ENCODE data around the gene GLYATL3.
A peak's percentile ranks its signal among the peaks of the same experiment; 100 is the strongest.
"Not testable (repeated sequence)": the region's sequence is repeated elsewhere in the genome, so short reads cannot be mapped to it uniquely, and the experiment has no call there.

The GLYATL3 gene

DNA sequence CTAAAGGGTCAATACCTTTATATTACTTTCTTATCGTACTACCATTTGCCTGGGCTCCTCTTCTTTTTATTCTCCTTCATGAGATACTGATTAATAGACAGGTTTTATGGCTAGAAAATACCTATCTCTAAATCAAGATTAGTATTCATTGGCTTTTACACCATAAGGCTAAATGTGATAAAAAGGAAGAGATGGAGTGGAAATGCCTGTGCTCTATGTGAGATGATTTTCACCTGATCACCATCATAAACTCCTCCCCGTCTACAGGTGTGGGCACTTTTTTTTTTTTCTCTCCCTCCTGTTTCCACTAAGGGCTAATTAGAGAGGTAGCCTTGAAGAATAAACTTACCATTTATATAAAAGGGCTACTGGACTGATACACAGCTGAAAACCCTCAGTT, at the start of gene GLYATL3:
GLYATL3 (plus strand) TSS at position 301 of the 400 bp plus-strand sequence. CDS start 12,068 bp downstream, outside the sequence.
- DNase-seq (ENCODE audit: low read depth): no peak

DNA sequence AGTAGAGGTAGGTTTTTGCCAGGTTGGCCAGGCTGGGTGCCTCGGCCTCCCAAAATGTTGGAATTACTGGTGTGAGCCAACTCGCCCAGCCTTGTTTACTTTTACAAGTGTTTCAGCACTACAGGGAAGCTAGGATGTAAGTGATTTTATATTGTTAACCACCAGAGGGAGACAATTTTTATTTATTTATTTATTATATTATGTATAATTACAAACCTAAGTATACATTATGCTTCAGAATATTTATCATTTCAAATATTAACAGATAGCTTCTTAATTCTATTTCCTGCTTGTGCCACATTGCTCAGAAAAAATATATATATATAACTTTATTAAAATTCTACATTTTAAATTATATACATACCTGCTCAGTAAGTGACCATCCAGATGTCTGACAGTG, 46.5 kb upstream of the GLYATL3 start:
- no peak for DNase-seq (ENCODE audit: low read depth)

DNA sequence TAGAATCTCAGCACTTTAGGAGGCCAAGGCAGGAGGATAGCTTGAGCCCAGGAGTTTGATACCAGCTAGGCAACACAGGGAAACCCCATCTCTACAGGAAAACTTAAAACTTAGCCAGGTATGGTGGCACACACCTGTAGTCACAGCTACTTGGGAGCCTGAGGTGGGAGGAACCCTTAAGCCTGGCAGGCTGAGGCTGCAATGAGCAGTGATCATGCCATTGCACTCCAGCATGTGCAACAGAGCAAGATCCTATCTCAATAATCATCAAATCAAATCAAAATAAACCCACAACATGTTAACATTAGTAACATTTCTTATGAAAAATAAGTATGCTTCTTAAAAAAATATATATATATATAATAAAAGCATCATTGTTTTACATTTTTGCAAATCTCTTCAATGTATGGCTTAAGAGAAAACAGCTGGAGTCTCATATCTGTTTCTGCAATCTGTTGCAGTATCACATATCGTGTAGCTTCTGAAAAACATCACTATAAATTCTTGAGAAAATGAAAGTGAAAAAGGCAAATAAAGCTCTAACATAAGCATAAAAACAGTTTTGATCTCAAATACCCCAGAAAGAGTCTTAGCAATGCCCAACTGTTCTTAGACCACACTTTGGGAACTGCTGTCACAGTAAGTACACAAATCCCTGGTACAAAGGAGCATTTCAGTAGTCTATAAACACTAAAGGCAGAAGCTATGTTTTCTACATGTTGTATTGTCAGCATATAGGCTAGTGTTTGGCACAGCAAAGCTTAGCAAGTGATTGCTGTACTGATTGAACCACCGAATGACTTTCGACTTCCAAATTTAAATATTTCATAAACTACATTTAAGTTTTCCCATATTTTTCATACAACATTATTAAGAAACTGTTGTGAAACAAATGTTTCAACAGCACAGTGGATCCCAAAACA, 44.7 kb upstream of the GLYATL3 start:
- DNase-seq (ENCODE audit: low read depth): no peak

DNA sequence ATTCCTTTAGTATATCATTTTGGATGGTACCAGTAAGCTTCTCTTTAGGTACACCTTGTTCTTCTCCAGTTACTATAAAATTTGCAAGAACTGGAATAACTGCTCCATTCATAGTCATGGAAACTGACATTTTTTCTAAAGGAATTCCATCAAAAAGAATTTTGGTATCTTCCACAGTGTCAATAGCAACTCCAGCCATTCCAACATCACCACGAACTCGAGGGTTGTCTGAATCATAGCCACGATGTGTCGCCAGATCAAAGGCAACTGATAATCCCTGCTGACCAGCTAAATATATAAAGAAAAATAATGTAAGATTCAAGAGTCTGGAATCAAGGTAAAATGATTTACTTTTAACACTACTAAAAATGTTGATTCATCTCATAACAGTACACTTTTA, 42.0 kb upstream of the GLYATL3 start:
- DNase-seq (ENCODE audit: low read depth): no peak

DNA sequence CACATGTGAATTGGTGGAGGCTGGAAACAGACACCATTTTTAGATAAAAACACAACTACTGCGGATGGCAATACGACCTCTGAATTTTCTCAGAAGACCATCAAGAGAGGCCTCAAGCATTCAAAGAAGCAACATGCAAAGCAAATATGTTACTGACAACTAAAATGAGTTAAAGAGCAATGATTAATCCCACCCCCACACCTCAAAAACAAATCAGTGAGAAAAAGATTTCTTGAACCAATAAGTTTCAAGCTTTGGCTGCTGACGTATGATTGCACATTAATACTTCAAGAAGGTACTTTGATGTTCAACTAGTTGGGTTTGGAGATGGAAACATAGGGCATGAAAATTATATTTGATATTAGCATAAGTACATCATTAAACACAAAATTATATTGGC, 37.7 kb upstream of the GLYATL3 start:
- DNase-seq (ENCODE audit: low read depth): no peak

DNA sequence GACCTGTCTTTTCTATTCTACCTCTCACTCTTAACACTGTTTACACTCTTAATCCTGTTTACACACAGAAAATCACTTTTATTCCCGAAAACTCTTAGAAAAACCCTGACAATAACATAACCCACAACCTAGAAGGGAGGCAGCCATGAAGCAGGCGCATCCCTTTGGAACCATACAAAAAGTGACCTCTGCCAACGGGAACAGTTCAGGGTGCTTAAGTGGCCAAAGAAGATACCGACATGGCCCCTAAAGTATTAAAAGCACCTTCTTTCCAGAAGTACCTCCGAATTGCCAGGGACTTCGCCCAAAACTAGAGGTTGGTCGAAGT, 37.2 kb upstream of the GLYATL3 start:
- DNase-seq (ENCODE audit: low read depth): no peak

DNA sequence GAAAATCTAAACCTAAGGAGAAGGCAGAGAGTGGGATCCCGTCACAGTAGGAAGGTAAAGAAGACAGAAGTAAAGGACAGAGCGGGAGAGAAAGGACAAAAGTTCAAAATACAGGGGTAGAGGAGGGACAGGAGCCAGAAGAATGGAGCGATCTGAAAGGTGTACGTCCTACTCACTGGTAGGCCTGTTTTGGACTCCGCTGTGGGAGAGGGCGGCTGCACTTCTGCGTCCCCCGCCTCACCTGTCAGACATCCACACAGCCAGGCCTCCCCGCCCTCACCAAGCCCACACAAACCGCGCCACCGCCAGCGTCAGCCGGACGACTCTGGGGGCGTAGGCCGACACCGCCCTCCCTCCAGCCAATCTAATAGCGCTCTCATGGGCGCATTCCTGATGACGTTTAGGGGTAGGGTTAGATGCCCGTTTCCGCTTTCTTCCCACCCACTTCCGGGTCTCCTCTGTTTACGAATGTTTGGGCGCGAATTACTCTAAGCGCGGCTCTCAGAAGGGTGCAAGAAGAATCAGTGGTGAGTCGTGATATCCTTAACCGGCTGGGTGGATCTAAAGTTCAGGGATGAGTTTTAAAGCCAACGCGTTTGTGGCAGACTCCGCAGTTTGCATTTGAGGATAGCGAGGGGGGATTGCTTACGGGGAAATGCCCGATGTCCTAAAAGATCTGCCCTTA, 36.7 kb upstream of the GLYATL3 start, which contains the start of the genes CENPQ and MMUT:
CENPQ (plus strand) TSS at position 444 of the 685 bp plus-strand sequence. CDS start 6,807 bp downstream, outside the sequence.
MMUT (minus strand) TSS at position 327 of the 685 bp plus-strand sequence. CDS start 3,787 bp downstream, outside the sequence.
- peak; percentile 72 for DNase-seq (ENCODE audit: low read depth)

DNA sequence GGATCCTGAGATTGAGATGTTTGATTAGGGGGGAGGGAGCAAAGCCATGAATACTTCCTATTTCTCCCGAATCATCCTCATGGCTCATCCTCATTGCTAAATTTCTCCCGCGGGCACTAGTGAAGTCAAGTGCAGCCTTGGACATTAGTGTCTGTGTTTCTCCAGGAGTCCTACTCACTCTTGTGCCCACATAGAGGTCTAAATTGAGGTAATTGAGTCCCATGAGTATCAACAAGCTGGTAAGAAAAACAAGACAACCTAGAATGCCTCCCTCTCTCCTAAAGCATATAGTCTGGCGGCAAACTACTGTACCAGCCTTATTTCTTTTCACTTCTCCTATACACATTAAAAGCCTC, 36.1 kb upstream of the GLYATL3 start:
- no peak for DNase-seq (ENCODE audit: low read depth)

DNA sequence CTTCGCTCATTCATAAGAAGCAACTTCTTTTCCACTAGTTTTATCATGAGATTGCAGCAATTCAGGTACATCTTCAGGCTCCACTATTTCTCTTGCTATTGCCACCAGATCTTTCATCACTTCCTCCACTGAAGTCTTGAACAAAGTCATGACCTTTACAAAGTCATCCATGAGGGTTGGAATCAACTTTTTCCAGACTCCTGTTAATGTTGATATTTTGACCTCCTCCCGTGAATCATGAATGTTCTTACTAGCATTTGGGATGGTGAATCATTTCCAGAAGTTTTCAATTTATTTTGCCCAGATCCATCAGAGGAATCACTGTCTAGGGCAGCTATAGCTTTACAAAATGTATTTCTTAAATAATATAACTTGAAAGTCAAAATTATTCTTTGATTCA, 35.0 kb upstream of the GLYATL3 start:
- DNase-seq (ENCODE audit: low read depth): no peak

DNA sequence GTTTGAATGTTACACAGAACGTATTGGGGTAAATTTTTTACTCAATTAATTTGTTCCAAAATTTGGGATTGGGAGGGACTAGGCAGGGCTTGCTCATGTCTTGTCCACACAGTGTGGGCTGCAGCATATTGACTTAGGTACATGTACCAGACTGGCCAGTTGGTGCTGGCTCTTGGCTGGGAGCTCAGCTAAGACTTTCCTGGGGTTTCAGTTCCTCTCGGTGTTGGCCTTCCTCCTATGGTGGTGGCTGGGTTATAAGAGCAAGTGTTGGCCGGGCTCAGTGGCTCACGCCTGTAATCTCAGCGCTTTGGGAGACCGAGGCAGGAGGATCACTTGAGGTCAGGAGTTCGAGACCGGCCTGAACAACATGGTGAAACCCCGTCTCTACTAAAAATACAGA, 31.7 kb upstream of the GLYATL3 start:
- no peak for DNase-seq (ENCODE audit: low read depth)

DNA sequence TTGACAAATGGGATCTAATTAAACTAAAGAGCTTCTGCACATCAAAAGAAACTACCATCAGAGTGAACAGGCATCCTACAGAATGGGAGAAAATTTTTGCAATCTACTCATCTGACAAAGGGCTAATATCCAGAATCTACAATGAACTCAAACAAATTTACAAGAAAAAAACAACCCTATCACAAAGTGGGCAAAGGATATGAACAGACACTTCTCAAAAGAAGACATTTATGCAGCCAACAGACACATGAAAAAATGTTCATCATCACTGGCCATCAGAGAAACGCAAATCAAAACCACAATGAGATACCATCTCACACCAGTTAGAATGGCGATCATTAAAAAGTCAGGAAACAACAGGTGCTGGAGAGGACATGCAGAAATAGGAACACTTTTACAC, 23.2 kb upstream of the GLYATL3 start:
- not testable (repeated sequence) for DNase-seq (ENCODE audit: low read depth)

DNA sequence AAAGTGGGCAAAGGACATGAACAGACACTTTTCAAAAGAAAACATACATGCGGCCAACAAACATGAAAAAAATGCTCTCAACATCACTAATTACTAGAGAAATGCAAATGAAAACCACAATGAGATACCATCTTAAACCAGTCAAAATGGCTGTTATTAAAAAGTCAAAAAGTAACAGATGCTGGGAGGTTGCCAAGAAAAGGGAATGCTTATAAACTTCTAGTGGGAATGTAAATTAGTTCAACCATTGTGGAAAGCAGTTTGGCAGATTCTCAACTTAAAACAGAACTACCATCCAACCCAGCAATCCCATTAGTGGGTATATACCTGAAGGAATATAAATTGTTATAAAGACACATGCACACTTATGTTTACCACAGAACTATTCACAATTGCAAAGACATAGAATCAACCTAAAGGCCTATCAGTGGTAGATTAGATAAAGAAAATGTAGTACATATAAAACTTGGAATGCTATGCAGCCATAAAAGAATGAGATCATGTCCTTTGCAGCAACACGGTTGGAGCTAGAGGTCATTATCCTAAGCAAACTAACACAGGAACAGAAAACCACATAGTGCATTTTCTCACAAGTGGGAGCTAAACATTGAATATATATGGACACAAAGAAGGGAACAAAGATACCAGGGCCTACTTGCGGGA, 20.3 kb upstream of the GLYATL3 start:
- DNase-seq (ENCODE audit: low read depth): no peak

DNA sequence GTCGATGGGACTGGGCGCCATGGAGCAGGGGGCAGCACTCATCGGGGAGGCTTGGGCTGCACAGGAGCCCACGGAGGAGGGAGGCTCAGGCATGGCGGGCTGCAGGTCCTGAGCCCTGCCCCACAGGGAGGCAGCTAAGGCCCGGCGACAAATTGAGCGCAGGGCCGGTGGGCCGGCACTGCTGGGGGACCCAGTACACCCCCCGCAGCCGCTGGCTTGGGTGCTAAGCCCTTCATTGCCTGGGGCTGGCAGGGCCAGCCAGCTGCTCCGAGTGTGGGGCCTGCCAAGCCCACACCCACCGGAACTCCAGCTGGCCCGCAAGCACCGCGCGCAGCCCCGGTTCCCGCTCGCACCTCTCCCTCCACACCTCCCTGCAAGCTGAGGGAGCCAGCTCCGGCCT, 17.9 kb upstream of the GLYATL3 start:
- not testable (repeated sequence) for DNase-seq (ENCODE audit: low read depth)

DNA sequence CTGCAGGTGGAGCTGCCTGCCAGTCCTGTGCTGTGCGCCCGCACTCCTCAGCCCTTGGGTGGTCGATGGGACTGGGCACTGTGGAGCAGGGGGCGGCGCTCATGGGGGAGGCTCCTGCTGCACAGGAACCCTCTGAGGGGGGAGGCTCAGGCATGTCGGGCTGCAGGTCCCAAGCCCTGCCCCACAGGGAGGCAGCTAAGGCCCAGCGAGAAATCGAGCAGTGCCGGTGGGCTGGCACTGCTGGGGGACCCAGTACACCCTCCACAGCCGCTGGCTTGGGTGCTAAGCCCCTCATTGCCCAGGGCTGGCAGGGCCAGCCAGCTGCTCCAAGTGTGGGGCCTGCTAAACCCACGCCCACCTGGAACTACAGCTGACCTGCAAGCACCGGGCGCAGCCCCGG, 16.3 kb upstream of the GLYATL3 start:
- DNase-seq (ENCODE audit: low read depth): not testable (repeated sequence)

DNA sequence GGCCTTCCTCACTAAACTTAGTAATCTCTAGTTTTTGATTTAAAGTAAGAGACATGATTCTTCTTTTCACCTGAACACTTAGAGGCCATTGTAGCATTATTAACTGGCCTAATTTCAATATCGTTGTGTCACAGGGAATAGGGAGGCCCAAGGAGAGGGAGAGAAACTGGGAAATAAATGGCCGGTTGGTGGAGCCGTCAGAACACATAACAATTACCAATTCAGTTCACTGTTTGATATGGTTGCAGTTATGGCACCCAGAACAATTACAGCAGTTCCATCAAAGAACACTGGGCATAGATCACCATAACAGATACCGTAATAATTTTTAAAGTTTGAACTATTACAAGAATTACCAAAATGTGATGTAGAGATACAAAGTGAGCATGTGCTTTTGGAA, 9.1 kb upstream of the GLYATL3 start:
- DNase-seq (ENCODE audit: low read depth): no peak

DNA sequence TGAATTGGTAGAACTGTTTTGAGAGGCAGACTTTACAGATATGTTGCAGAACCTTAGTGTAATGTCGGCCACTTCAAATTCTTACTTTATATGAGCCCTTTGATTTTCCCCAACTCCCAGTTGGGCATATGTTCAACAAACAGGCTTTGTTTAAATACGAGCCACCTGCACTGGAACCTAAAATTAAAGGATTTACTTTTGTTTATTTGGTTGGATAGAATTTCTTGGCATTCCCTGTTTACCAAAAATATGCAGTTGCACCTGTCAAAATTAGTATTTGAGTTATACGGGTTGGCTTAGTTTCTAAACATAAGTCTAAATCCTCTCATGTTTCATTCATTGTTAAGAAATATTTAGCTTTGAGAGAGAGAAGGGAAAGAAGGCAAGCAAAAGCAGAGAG, 2.4 kb upstream of the GLYATL3 start:
- no peak for DNase-seq (ENCODE audit: low read depth)

DNA sequence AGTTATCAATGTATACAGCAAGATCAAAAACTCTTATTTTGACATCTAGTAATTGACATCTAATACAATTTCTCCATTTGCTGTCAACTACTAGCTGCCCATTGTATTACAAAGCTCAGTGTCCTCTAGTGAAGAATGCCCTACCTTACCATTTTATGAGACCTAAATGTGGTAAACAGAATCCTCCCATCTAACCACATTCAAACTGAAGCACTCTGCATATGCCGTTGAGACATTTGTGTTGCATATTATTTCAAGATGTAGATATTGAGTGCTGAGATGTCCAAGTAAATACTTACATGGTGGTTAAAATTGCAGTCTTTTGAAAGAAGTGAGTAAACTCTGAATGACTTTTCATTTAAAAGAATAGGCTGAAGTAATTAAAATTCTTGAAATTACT, 597 bp upstream of the GLYATL3 start:
- no peak for DNase-seq (ENCODE audit: low read depth)

DNA sequence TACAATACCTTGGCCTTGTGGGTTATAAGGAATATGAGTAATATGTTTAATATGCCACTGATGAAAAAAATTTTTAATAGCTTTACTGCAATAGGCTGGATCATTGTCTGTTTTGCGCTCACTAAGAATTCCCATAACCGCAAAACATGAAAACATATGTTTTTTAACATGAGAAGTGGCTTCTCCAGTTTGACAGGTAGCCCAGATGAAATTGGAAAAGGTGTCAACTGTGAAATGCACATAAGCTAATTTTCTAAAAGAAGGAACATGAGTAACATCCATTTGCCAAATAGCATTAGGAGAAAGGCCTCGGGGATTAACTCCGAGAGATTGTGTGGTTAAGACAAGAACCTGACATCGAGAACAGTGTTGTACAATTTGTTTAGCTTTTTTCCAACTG, 4.9 kb downstream of the GLYATL3 start:
- no peak for DNase-seq (ENCODE audit: low read depth)

DNA sequence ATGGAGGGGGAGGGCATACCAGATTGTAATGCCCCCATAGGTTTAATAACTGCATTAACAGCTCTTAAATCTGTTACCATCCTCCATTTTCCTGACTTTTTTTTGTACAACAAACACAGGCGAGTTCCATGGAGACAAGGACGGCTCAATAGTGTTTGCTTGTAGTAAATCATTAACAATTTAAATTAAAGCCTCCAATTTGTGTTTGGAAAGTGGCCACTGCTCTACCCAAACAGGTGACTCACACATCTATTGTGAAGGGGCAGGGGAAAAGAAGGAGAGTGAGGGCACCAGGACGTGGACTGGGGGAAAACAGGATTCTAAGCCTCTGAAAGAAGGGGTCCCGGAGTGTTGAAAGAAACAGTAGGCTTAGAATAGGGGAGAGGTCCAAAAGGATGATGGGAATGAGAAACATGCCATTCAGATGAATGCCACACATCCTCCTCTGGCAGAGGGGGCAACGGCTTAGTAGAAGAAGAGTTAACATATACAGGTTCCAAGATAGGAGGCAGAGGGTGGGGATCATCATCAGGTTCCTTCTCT, 6.9 kb downstream of the GLYATL3 start:
- DNase-seq (ENCODE audit: low read depth): no peak

DNA sequence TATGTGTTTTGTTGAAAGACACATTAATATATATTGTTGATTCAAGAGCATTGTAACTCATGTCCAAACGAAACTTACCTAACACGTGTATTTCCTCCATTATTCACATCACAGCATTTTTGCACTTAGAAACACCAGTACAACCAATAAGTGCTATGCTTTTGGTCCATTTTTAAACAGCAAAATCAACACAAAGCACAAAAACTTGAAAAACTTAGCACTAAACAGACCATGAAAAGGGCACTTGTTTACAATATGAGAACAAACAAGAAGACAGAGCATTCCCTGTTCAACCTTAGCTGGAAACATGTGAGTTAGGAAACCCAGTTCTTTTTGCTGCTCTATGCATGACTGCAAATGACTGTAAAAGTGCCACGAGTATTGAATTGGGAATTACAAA, 9.6 kb downstream of the GLYATL3 start:
- no peak for DNase-seq (ENCODE audit: low read depth)

DNA sequence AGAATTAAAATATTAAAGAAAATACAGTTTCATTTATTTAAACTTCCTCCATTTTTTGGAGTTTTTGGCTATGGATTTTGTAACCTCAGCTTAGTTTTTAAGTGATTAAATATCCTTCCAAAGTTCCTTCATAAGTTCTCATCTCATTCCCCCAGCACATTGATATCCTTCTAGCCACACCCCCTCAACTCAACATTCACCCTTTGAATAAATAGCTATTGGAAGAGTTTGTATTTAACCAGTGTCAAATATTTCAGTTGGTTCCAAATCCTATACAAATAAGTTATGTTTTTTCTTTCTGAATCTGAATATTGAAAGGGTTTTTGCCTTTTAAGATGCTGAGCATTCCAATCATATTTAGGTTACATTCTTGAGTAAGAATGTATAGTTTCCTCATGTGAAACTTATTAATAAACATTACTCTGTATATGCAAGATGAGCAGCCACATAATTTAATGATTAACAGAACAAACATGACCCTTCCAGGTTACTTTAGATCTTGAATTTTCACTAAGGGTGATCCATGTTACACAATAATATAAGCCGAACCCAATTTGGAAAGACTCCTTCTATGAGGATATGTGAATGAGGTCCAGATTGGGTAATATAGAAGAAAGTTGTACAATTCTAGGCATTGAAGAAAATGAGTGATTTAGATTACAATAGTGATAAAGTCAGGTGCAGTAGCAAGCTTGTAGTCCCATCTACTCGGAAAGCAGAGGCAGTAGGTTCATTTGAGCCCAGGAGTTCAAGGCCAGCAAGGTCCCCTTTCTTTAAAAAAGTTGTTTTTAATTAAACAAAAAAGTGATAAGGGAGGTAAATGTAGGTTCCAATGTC, 13.6 kb downstream of the GLYATL3 start:
- no peak for DNase-seq (ENCODE audit: low read depth)

Measured in activated T-cell treated with anti-CD3 and anti-CD28 coated beads for 1 hour (primary cell).